ENCODE results near the gene FADS3. TPM values are rescaled to one million over a fixed set of nuclear protein-coding genes. Genes with fewer than 3 reads are reported as not detected.
A peak's percentile ranks its signal among the peaks of the same experiment; 100 is the strongest.

Gene FADS3
- total RNA-seq, 1 donor from 2014 or later: 68.5 TPM

DNA sequence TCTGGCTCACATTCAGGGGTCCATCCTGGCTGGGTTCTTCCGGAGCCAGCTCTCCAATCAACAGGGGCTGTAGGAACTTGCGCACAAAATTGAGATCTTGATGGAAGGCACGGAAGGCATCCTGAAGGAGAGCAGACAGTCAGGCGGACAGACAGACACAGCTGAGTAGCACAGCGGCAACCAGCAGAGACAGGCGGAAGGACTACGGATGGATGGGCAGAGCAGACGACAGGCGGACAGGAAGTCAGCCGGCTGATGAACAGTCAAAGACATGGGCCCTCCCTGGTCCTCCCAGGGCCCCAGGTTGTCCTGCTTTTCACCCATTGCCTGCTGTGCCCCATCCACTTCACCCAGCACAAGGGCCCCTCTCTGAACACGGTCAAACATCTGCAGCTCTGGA is 11.3 kb downstream of the FADS3 start:
- intact Hi-C loops (cut with DNase I): no loop called here
- ATAC-seq (no peak), DNase-seq (no peak)
- Histone ChIP-seq H3K27ac (no peak overlapping the region), H3K4me1 (no peaks in the 10 kb centered on the region), H3K9me3 (no peaks in the 10 kb centered on the region), H3K27me3 (no peaks in the 10 kb centered on the region), H3K4me3 (no peak overlapping the region), H3K36me3 (peaks cover 3% of the 10 kb centered on the region)
- TF ChIP-seq, protein P1, sequence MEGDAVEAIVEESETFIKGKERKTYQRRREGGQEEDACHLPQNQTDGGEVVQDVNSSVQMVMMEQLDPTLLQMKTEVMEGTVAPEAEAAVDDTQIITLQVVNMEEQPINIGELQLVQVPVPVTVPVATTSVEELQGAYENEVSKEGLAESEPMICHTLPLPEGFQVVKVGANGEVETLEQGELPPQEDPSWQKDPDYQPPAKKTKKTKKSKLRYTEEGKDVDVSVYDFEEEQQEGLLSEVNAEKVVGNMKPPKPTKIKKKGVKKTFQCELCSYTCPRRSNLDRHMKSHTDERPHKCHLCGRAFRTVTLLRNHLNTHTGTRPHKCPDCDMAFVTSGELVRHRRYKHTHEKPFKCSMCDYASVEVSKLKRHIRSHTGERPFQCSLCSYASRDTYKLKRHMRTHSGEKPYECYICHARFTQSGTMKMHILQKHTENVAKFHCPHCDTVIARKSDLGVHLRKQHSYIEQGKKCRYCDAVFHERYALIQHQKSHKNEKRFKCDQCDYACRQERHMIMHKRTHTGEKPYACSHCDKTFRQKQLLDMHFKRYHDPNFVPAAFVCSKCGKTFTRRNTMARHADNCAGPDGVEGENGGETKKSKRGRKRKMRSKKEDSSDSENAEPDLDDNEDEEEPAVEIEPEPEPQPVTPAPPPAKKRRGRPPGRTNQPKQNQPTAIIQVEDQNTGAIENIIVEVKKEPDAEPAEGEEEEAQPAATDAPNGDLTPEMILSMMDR (IDR thresholded peaks at IDR 0.05): no peak

DNA sequence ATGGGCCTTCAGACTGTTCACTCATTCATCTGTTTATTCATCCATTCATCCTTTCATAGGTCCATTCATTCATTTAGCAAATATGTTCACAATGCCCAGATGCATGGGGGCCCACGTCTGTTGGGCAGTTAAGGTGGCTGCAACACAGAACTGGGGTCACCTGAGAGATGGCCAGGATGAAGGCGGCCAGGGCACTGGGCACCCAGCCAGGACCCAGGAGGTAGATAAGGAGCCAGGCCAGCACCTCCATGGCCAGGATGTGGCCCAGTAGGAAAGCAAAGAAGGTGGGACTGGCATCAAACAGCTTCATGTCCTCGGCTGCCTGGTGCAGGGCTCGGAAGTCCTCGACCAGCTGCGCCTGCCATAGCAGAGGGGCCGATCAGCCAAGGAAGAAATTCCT is 12.2 kb downstream of the FADS3 start:
- ATAC-seq: no peak
- H3K27ac ChIP-seq: no peak overlapping the region
- H3K27me3 ChIP-seq: no peaks in the 10 kb centered on the region
- no peak for DNase-seq
- TF ChIP-seq, protein P1 (IDR thresholded peaks at IDR 0.05): no peak
- no peaks in the 10 kb centered on the region for H3K4me1 ChIP-seq
- H3K36me3 ChIP-seq: peaks cover 3% of the 10 kb centered on the region
- intact Hi-C loops (cut with DNase I): no loop called here
- H3K4me3 ChIP-seq: no peak overlapping the region
- H3K9me3 ChIP-seq: no peaks in the 10 kb centered on the region

DNA sequence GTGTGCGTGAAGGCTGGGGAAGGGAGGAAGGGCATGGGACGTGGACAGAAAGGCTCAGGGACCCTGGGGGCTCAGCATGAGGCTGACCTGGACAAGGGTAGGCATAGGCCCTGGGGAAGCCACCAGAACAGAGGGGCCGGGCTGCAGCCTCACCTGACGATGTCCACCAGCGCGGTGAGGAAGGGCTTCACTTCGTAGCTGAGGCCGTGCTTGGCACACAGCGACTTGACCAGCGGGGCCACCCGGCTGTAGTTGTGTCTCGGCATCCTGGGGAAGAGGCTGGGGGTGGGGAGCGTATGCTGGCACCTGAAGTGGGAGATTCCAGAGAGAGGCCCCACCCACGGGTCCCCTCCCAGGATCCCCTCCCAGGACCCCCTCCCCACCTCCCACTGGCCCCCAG is 15.6 kb downstream of the FADS3 start:
- ATAC-seq (no peak), DNase-seq (no peak)
- Histone ChIP-seq H3K4me1 (no peaks in the 10 kb centered on the region), H3K9me3 (no peaks in the 10 kb centered on the region), H3K27me3 (no peaks in the 10 kb centered on the region), H3K27ac (no peak overlapping the region), H3K36me3 (peaks cover 3% of the 10 kb centered on the region), H3K4me3 (no peak overlapping the region)
- intact Hi-C loops (cut with DNase I): no loop called here
- TF ChIP-seq, protein P1 (IDR thresholded peaks at IDR 0.05): no peak

DNA sequence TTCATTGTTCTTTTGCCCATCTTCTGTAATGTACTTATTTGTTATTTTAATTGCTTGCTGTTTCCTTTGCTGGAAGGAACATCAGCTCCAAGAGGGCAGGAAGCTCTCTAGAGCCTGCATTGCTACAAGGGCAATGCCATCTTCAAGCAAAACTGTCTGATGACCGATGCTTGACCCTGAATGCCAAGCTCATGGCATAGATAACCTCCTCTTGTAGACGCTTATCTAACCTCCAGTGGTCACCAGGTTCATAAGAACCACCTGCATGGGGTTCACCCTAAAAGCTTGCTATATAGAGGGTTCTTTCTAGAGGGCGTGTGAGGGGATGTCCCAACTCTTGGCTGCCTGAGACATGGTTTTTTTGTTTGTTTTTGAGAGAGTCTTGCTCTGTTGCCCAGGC is 16.5 kb downstream of the FADS3 start:
- peaks cover 3% of the 10 kb centered on the region for H3K36me3 ChIP-seq
- H3K27ac ChIP-seq: no peak overlapping the region
- TF ChIP-seq, protein P1 (IDR thresholded peaks at IDR 0.05): no peak
- no peaks in the 10 kb centered on the region for H3K4me1 ChIP-seq
- no peak overlapping the region for H3K4me3 ChIP-seq
- DNase-seq (no peak), ATAC-seq (no peak)
- no peaks in the 10 kb centered on the region for H3K9me3 ChIP-seq
- no peaks in the 10 kb centered on the region for H3K27me3 ChIP-seq
- intact Hi-C loops (cut with DNase I): no loop called here

DNA sequence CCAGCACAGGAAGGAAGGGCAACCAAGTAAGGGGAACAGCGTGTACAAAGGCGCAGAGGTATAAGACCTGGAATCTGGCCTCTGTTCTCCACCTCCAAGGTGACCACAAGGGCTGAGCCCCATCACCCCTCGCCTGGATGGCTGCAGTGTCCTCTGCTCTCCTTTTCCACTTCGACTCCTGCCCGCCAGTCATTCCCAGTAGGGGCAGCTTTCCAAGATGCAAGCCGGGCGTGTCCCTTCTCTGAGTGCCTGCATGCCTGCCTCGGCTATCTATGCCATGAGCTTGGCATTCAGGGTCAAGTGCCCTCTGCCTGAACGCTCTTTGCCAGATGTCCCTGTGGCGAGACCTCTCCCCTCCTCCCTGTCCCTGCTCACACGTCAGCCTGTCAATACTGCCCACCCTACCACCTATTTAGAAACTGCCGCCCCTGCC is 17.0 kb downstream of the FADS3 start:
- no peak overlapping the region for H3K4me3 ChIP-seq
- ATAC-seq (peak; percentile 51), DNase-seq (no peak)
- TF ChIP-seq, protein P1 (IDR thresholded peaks at IDR 0.05): no peak
- no peaks in the 10 kb centered on the region for H3K4me1 ChIP-seq
- intact Hi-C loops (cut with DNase I): no loop called here
- no peaks in the 10 kb centered on the region for H3K27me3 ChIP-seq
- H3K36me3 ChIP-seq: peaks cover 3% of the 10 kb centered on the region
- no peak overlapping the region for H3K27ac ChIP-seq
- no peaks in the 10 kb centered on the region for H3K9me3 ChIP-seq

All from upper lobe of right lung (tissue), 1 donor.